WTC11 (cell line): Measurements from ENCODE around the gene SELENBP1.
"Not testable (repeated sequence)": the region's sequence is repeated elsewhere in the genome, so short reads cannot be mapped to it uniquely, and the experiment has no call there.

ENCODE experiments used
- AFF4 ChIP-seq: sonication (generic); formaldehyde crosslinking; IDR thresholded peaks from 2 replicates; pipeline ENCODE4 v1.8.1; 2023; ENCODE audit warnings: mild to moderate bottlenecking, missing genetic modification reagents, borderline replicate concordance
- CBFB ChIP-seq: sonication (generic); formaldehyde crosslinking; IDR thresholded peaks from 2 replicates; pipeline ENCODE4 v1.8.1; 2022; ENCODE audit warnings: mild to moderate bottlenecking, low read depth, missing genetic modification reagents
- ELF4 ChIP-seq: sonication (generic); formaldehyde crosslinking; IDR thresholded peaks from 2 replicates; pipeline ENCODE4 v1.8.1; 2022; ENCODE audit warnings: low read depth, mild to moderate bottlenecking, moderate library complexity, missing genetic modification reagents
- ETV6 ChIP-seq: sonication (generic); formaldehyde crosslinking; IDR thresholded peaks from 2 replicates; pipeline ENCODE4 v1.8.1; 2022; ENCODE audit warnings: mild to moderate bottlenecking, missing genetic modification reagents
- IRF2 ChIP-seq: sonication (generic); formaldehyde crosslinking; IDR thresholded peaks from 2 replicates; pipeline ENCODE4 v1.8.0; 2022; ENCODE audit warnings: low read depth, missing genetic modification reagents, borderline replicate concordance
- NR2C2 ChIP-seq: sonication (generic); formaldehyde crosslinking; IDR thresholded peaks from 2 replicates; pipeline ENCODE4 v1.8.0; 2022; ENCODE audit warnings: mild to moderate bottlenecking, missing genetic modification reagents
- TCF7 ChIP-seq: sonication (generic); formaldehyde crosslinking; IDR thresholded peaks from 2 replicates; pipeline ENCODE4 v1.8.0; 2022; ENCODE audit warnings: mild to moderate bottlenecking, low read depth, missing genetic modification reagents, moderate library complexity
- ZNF232 ChIP-seq: sonication (generic); formaldehyde crosslinking; IDR thresholded peaks from 2 replicates; pipeline ENCODE4 v1.8.0; 2022; ENCODE audit warnings: mild to moderate bottlenecking, missing genetic modification reagents
- TF ChIP-seq, protein P1 (sequence below): fragments of 200-600 bp; IDR thresholded peaks from 2 replicates; pipeline ENCODE4 v1.8.0; 2022; ENCODE audit warnings: antibody characterized with exemption
- TF ChIP-seq, protein P2 (sequence below): sonication (generic); formaldehyde crosslinking; IDR thresholded peaks from 2 replicates; pipeline ENCODE4 v1.8.1; 2022; ENCODE audit warnings: mild to moderate bottlenecking, missing genetic modification reagents, moderate library complexity, borderline replicate concordance
- TF ChIP-seq, protein P3 (sequence below): sonication (generic); formaldehyde crosslinking; IDR thresholded peaks from 2 replicates; pipeline ENCODE4 v1.8.1; 2023; ENCODE audit warnings: mild to moderate bottlenecking, missing genetic modification reagents, moderate library complexity

DNA sequence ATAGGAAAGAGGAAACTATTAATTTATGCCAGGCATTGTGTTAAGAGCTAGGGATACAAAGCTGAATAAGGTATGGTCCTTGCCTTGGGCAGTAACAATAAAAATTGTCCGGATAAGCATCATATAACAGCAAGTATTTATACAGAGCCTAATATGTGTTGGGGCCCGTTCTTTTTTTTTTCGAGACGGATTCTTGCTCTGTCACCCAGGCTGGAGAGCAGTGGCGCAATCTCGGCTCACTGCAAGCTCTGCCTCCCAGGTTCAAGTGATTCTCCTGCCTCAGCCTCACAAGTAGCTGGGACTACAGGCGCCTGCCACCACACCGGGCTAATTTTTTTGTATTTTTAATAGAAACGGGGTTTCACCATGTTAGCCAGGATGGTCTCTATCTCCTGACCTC is 22.2 kb downstream of the SELENBP1 start:
- TF ChIP-seq, protein P1, sequence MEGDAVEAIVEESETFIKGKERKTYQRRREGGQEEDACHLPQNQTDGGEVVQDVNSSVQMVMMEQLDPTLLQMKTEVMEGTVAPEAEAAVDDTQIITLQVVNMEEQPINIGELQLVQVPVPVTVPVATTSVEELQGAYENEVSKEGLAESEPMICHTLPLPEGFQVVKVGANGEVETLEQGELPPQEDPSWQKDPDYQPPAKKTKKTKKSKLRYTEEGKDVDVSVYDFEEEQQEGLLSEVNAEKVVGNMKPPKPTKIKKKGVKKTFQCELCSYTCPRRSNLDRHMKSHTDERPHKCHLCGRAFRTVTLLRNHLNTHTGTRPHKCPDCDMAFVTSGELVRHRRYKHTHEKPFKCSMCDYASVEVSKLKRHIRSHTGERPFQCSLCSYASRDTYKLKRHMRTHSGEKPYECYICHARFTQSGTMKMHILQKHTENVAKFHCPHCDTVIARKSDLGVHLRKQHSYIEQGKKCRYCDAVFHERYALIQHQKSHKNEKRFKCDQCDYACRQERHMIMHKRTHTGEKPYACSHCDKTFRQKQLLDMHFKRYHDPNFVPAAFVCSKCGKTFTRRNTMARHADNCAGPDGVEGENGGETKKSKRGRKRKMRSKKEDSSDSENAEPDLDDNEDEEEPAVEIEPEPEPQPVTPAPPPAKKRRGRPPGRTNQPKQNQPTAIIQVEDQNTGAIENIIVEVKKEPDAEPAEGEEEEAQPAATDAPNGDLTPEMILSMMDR = not testable (repeated sequence)
- TF ChIP-seq IRF2 (CRISPR knock-in tag); CBFB (CRISPR knock-in tag); ELF4; ZNF232 (CRISPR knock-in tag); TCF7 (CRISPR knock-in tag); ETV6 (CRISPR knock-in tag); NR2C2 (CRISPR knock-in tag); AFF4: not testable (repeated sequence)
- TF ChIP-seq, protein P2, sequence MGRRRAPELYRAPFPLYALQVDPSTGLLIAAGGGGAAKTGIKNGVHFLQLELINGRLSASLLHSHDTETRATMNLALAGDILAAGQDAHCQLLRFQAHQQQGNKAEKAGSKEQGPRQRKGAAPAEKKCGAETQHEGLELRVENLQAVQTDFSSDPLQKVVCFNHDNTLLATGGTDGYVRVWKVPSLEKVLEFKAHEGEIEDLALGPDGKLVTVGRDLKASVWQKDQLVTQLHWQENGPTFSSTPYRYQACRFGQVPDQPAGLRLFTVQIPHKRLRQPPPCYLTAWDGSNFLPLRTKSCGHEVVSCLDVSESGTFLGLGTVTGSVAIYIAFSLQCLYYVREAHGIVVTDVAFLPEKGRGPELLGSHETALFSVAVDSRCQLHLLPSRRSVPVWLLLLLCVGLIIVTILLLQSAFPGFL (CRISPR knock-in tag) = not testable (repeated sequence)
- TF ChIP-seq, protein P3, sequence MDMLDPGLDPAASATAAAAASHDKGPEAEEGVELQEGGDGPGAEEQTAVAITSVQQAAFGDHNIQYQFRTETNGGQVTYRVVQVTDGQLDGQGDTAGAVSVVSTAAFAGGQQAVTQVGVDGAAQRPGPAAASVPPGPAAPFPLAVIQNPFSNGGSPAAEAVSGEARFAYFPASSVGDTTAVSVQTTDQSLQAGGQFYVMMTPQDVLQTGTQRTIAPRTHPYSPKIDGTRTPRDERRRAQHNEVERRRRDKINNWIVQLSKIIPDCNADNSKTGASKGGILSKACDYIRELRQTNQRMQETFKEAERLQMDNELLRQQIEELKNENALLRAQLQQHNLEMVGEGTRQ (CRISPR knock-in tag) = not testable (repeated sequence)
